Osteocyte (in vitro differentiated cells): ENCODE results near the gene ZCCHC7. TPM values are rescaled to one million over a fixed set of nuclear protein-coding genes. Genes with fewer than 3 reads are reported as not detected.

Experiments
- DNase-seq: peaks from one replicate; pipeline ENCODE4 v3.0.0; 2021; ENCODE audit warnings: mixed read lengths; ENCODE audit not compliant: unreplicated experiment; ENCODE audit errors: extremely low spot score
- H3K27ac Mint-ChIP-seq: one replicate; pipeline ENCODE4 v1.8.0; 2021; ENCODE audit warnings: mild to moderate bottlenecking, mixed read lengths; ENCODE audit not compliant: unreplicated experiment
- H3K27me3 Mint-ChIP-seq: one replicate; pipeline ENCODE4 v1.8.0; 2021; ENCODE audit warnings: mixed read lengths; ENCODE audit not compliant: unreplicated experiment
- H3K36me3 Mint-ChIP-seq: one replicate; pipeline ENCODE4 v1.8.0; 2021; ENCODE audit warnings: mixed read lengths; ENCODE audit not compliant: unreplicated experiment
- H3K4me1 Mint-ChIP-seq: one replicate; pipeline ENCODE4 v1.8.0; 2021; ENCODE audit warnings: mixed read lengths; ENCODE audit not compliant: unreplicated experiment
- H3K4me3 Mint-ChIP-seq: one replicate; pipeline ENCODE4 v1.8.0; 2021; ENCODE audit warnings: mild to moderate bottlenecking, moderate library complexity, mixed read lengths; ENCODE audit not compliant: unreplicated experiment
- H3K9me3 Mint-ChIP-seq: one replicate; pipeline ENCODE4 v1.8.0; 2021; ENCODE audit warnings: mixed read lengths; ENCODE audit not compliant: unreplicated experiment
- CTCF ChIP-seq: fragments of 200-600 bp; sonication (generic); IDR thresholded peaks from 2 replicates; pipeline ENCODE4 v1.5.0; 2021; ENCODE audit warnings: antibody characterized with exemption, mild to moderate bottlenecking, moderate library complexity
- total RNA-seq: library from RNA; stranded (reverse); gene quantifications from 2 replicates; pipeline ENCODE4 v1.2.1, GENCODE V29; 2021

The ZCCHC7 gene
- total RNA-seq, 1 donor from 2014 or later = 22.8 TPM

GRCh38 chr9:37100327-37100726, 20.0 kb upstream of the ZCCHC7 start:
- no peaks in the 10 kb centered on the region for H3K36me3 Mint-ChIP-seq
- H3K9me3 Mint-ChIP-seq = no peaks in the 10 kb centered on the region
- peaks cover 2% of the 10 kb centered on the region for H3K4me1 Mint-ChIP-seq
- no peak for DNase-seq
- no peaks in the 10 kb centered on the region for H3K27me3 Mint-ChIP-seq
- no peak overlapping the region for H3K27ac Mint-ChIP-seq
- TF ChIP-seq CTCF = no peak
- H3K4me3 Mint-ChIP-seq = no peak overlapping the region

- Mint-ChIP-seq H3K4me1 (peaks cover 2% of the 10 kb centered on the region), H3K9me3 (no peaks in the 10 kb centered on the region), H3K4me3 (no peak overlapping the region), H3K36me3 (no peaks in the 10 kb centered on the region), H3K27ac (no peak overlapping the region), H3K27me3 (no peaks in the 10 kb centered on the region)
- no peak for TF ChIP-seq CTCF
- no peak for DNase-seq
Measured at GRCh38 chr9:37100741-37101140, 19.6 kb upstream of the ZCCHC7 start.

- Mint-ChIP-seq H3K27ac (no peak overlapping the region), H3K4me1 (peaks cover 2% of the 10 kb centered on the region), H3K9me3 (no peaks in the 10 kb centered on the region), H3K27me3 (peaks cover 7% of the 10 kb centered on the region), H3K36me3 (no peaks in the 10 kb centered on the region), H3K4me3 (no peak overlapping the region)
- TF ChIP-seq CTCF = no peak
- no peak for DNase-seq
Measured at GRCh38 chr9:37102486-37102885, 17.9 kb upstream of the ZCCHC7 start.

GRCh38 chr9:37104183-37104889, 16.0 kb upstream of the ZCCHC7 start:
- Mint-ChIP-seq H3K27me3 (peaks cover 18% of the 10 kb centered on the region), H3K4me3 (no peak overlapping the region), H3K4me1 (peaks cover 2% of the 10 kb centered on the region), H3K36me3 (no peaks in the 10 kb centered on the region), H3K9me3 (peaks cover 5% of the 10 kb centered on the region), H3K27ac (no peak overlapping the region)
- no peak for TF ChIP-seq CTCF
- no peak for DNase-seq

GRCh38 chr9:37105234-37105633, 15.1 kb upstream of the ZCCHC7 start:
- no peak for TF ChIP-seq CTCF
- Mint-ChIP-seq H3K27me3 (peaks cover 23% of the 10 kb centered on the region), H3K36me3 (no peaks in the 10 kb centered on the region), H3K4me1 (peaks cover 2% of the 10 kb centered on the region), H3K4me3 (no peak overlapping the region), H3K9me3 (peaks cover 5% of the 10 kb centered on the region), H3K27ac (no peak overlapping the region)
- no peak for DNase-seq
